Stimulated activated CD4-positive, alpha-beta T cell treated with anti-CD3 and anti-CD28 coated beads, Interleukin-4, amount 100 ng/mL, for 24 hours (primary cell): ENCODE results near the gene STK32C.
"Not testable (repeated sequence)": the region's sequence is repeated elsewhere in the genome, so short reads cannot be mapped to it uniquely, and the experiment has no call there.

ENCODE experiments used
- DNase-seq: peaks from one replicate; pipeline ENCODE4 v3.0.0-alpha.2; 2020

STK32C gene

DNA sequence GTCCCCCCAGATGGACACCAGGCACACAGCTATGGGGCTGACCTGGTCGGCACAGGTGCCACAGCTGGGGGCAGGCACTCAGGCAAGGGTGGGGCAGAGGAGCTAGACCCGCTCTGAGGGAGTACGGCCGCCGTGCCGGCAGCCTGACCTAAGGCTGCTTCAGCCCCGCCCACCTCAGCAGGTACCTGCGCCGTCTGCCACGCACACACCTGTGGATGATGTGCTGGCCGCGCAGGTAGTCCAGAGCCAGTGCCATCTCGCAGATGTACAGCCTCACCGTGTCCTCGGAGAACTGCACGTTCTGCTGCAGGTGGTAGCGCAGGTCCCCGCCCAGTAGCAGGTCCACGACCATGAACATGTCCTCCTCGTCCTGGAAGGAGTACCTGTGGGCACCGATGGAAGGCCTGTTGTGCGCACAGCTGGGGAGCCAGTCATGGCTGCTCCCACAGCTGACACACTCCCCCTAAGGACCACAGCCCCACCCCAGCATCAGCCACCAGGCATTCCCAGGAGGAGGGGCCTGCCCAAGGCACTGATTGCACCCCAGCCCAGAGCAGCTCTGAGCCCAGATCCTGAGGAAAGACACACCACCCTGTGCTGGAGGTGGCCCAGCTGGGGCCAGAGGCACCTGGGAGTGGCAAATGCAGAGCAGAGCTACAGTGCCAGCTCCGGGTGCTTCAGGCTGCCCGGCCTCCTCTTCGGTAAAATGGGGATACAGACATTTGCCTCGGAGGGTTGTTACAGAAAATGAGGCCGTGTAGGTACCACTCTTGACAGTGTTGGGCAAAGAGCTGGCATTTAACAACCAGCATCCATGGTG is 81.0 kb downstream of the STK32C start:
- no peak for DNase-seq

DNA sequence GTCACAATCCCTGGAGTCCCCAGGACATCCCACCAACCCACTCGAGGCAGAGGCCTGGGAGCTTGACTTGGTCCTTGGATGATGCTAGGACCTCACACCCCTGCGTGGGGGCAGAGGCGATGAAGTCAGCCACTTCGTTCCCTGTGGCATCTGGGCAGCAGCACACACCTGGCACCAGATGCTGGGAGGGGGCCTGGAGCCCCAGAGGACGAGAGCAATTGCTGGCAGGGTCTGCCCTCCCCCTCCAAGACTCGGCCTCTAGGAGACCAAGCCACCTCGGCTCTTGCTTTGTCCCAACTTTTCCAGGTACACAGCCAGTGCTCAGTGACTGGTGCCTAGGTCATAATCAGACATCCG is 81.9 kb downstream of the STK32C start:
- no peak for DNase-seq

DNA sequence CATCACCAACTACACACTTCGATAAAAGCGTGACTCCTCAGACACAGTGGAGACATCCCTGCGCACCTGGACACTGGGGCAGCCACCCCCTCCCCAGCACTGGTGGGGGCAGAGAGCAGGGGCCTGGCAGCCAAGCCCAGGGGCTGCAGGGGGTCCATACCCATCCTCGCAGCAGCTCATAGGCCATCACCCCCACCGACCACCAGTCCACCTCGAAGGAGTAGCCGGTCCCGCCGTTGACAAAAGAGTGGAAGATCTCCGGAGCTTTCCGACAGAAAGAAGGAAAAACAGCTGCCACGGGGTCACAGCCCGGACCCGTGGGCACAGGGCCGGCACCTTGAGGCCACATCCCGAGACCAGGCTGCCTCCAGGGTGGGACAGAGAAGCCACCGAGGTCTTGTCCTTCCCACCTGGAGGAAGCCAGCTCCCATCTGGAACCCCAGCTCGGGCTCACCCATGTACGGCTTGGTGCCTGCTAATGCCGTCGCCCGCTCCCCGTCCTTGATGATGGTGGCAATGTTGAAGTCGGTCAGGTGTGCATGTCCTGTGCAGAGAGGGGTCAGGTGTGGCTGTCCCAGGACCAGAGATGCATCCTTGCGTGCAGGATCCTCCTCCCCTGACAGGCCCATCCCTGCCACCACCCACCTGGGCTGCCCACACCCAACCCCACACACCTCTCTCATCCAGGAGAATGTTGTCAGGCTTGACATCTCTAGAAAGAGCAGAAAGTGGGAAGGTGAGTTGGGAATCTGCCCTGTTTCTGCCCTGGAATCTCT is 82.5 kb downstream of the STK32C start:
- no peak for DNase-seq

DNA sequence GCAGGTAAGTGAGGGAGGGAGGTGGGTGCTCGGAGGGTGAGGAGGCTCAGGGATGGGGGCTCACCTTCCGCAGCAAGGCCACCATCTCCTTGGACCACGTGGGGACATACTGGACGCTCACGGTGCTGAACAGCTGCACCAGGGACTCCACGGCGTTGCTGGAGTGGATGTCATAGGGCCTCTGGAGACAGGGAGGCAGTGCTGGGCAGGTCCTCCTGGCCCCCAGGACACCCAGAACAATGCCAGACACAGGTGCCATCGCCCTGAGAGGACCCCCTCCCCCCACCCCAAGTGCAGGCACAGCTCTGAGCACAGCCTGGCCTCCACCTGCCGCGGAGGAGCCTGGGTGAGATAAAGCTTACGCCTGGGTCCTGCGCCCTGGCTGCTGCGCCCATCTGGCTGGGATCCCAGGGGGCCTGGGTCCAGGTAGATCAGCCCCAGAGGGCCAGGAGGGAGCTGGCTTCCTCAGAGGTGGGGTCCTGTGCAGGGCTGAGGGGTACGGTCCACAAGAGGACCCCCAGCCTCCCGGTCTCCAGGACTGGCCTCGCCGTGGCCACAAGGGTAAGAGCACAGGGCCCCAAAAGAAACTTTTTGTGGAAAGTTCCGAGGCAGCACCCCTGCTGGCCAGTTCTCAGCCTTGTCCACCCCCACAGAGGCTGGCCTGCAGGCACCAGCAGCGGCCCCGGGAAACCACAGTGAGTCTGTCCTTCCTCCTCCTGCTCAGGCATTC is 83.2 kb downstream of the STK32C start:
- no peak for DNase-seq

DNA sequence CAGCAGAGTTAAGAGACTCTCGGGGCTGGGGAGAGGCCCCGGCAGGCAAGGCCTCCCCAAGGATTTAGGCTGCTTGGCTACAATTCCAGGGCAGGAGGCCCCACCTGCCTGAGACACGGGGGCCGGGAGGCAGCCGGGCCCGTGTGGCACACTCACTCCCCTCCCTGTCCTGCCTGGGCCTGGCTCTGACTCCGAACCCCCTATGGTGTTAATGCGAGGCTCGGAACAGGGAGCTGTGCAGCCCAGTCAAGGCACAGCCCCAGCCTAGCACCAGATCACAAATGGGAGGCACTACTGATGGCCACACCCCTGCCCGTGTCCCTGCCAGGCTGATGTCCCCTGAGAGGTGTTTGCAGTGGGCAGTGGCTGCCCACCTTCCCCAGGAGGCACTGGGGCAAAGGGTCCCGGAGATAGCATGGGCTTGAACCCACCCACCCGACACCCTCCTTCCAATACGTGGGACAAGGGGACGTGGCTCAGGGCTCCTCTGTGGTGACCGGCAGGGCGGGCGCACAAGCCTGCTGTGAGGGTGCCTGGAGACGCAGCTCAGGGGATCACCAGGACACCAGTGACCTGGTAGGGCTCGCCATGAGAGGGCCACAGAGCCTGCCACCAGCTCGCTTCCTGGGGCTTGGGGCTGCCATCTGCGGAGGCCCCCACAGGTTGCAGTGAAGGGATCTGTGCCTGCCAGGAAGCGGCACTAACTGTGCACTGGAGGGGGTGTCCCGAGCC is 84.0 kb downstream of the STK32C start:
- DNase-seq = no peak

DNA sequence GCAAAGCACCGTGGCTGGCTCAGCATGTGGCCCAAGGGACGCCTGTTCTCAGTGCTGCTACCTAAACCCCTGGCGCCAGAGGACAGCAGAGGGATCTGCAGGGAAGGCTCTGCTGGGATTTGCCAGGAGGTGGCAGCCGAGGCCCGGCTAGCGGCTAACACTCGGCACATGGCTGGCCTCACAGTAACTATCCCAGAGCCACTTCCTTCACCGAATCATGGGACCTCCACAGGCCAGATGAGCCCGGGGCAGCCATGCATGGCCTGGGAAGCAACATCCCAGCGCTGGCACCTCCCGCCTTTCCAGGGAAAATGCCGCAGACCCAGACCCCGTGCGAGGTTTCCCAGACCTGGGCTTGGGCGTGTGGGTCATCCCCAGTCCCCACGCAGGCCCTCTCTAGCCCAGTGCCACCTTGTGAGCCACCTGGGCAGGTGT is 84.6 kb downstream of the STK32C start:
- DNase-seq = peak; percentile 70

DNA sequence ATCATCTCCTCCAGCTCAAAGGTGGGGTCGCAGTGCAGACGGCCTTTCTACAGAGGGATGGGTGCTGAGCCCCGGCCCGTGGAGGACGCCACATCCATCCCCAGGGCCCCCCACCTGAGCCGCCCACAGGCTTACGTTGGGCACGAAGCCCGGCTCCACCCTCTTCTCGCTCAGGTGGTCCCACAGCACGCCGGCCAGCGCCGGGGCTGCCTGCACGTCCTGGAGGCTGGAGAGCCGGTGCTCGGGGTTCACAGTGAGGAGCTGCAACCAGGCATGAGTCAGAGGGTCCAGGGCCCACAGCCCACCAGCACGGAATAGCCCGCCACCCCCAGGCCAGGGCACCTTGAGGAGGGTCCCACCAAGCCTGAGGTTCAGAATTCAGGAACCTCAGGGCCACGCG is 85.0 kb downstream of the STK32C start:
- DNase-seq = no peak

DNA sequence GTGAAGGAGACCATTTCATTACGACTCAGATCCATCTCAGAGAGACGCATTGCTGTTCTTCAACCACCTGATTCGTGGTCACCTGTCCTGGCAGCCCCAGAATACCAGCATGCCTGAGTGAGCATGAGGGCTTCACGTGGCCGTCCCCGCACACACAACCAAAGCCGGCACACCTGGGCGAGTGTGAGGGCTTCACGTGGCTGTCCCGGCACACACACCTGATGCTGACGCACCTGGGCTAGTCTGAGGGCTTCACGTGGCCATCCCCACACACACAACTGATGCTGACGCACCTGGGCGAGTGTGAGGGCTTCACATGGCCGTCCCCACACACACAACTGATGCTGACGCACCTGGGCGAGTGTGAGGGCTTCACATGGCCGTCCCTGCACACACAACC is 86.8 kb downstream of the STK32C start:
- not testable (repeated sequence) for DNase-seq

DNA sequence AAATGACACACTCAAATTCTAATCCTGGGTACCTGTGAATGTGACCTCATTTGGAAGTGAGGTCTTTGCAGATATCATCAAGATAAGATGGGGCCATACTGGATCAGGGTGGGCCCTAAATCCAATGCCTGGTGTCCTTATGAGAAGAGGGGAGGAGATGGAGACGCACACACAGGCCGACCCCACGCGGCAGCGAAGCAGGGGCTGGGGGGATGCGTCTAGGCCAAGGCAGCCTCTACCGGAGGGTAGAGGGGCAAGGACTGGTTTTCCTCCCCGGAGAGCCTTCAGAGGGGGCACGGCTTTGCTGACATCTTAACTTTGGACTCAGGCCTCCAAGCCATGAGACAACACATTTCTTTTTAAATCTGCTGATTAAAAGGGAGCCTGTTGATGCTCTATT is 87.7 kb downstream of the STK32C start:
- no peak for DNase-seq

DNA sequence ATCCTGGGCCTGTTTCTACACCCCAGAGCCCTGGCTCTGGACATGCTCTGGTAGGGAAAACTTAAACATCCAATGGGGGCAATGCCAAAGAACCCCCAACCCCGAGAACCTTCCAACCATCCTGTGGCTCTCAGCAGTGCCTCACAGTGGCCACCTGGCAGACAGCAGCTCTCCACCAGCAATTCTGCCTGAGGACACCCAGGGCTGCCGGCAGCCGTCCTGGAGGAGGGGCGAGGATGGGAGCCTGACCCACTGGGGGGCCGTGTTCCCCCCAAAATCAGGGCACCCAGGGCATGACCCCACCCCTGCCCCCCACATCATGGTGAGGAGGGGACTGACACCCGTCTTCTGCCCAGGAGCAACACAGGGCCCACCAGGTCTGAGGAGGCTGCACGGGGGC is 88.3 kb downstream of the STK32C start:
- DNase-seq = no peak

DNA sequence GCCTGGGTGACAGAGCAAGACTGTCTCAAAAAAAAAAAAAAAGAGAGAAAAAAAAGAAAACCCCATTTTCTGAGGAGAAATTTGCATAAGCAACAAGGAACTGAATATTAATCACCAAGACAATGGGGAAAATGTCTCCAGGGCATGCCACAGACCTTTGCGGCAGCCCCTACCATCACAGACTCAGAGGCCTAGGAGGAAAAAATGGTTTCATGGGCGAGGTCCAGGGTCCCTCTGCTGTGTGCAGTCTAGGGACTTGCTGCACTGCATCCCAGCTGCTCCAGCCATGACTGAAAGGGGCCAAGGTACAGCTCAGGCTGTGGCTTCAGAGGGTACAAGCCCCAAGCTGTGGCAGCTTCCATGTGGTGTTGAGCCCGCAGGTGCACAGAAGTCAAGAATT is 91.3 kb downstream of the STK32C start:
- not testable (repeated sequence) for DNase-seq

DNA sequence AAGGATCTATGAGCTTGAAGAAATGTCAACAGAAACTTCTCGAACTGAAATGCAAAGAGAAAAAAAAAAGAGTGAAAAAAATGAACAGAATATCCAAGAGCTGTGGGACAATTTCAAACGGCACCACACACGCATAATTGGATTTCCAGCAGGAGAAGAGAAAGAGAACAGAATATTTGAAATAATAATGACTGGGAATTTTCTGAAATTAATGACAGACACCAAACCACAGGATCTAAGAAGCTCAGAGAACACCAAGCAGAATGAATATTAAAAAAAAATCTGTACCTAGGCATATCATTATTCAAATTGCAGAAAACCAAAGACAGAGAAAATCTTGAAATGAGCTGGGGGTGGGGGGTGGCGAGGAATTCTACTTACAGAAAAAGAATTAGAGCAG is 93.8 kb downstream of the STK32C start:
- no peak for DNase-seq

DNA sequence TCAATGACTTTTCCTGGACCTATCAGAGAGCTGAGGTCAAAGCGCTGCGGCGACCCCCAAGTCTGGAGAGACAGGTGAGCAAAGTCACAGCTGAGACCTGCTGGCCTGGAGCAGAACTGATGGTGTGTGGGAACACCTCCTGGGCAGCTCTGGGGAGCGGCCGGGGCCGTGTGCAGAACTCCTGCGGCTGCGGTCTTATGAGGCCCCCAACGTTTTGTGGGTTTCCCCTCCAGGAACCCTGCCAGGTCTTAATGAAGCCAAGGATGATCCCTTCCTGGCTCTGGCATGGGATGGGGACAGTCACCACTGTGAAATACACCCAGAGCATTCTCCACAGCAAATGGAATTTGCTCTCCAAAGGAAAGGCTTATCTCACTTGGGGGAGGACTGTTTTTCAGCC is 94.9 kb downstream of the STK32C start:
- DNase-seq = no peak

DNA sequence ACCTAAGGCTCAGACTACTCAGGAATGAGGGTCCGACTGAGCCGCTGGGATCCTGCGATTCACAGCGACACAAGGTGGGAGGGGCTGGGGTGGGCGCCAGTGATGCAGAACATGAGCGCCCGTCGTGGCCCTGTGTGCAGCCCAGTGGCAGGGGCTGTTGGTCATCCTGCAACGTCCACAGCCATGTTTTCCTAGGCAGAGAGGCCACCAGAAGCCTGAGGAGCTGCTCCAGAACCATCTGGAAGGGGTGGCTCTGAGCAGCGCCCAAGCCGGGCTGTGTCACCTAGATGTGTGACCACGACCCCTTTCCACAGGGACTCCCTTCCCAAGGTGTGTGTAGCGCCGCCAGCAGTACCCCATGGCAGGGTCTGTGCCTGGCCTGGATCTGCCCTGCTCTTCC is 96.5 kb downstream of the STK32C start:
- DNase-seq = no peak

DNA sequence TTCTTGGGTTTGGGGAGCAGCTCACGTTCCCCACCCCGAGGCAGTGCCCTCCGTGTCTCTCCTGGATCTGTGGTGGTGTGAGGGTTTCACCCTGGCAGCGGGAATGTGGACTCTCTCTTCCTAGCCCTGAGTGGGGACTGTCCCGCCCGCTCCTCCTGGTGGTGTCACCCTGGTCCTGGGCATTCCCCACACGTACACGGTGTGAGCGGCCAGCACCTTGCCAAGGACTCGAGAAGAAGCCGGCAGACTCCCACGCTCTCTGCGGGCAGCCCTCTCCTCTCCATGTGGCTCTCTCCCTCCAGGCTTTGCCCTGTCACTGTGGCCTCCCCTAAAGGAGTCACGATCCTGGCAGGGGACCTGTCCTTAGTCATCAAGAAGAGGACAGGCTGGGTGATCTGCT is 97.0 kb downstream of the STK32C start:
- DNase-seq = no peak

DNA sequence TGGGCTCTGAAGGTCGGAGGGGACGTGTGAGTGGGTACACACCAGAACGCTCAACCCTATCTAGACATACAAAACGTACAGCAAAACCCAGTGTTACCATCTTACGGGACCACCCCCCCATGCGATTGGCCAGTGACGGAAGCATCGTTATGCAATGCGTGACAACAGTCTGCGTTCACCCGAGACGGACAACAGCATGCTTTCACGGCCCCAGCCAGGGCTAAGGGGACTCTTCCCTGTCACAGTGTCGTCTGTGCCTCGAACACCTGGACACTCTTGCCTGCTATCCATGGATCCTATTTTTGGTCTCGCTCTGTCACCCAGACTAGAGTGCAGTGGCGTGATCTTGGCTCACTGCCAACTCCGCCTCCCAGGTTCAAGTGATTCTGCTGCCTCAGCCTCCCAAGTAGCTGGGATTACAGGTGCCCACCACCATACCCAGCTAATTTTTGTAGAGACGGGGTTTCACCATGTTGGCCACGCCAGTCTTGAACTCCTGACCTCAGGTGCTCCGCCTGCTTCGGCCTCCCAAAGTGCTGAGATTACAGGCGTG is 97.7 kb downstream of the STK32C start:
- DNase-seq = no peak

DNA sequence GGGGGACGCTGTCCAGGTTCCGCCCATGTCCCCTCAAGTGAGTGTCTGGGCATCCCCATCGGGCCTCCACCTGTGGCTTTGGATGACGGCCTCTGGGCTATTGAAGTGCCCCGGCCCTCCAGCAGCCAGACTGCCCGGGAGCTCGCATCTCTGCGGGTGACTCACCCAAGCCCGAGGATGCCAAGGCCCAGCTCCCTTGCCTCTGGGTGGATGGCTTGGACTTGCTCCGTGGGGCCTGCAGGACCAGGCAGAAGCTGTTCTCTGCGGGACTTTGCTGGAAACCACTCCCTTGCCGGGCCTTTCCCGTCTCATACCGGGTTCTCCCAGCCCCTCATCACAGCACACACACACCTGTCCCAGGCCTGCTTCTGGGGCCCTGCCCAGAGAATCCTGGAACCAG is 98.6 kb downstream of the STK32C start:
- no peak for DNase-seq

DNA sequence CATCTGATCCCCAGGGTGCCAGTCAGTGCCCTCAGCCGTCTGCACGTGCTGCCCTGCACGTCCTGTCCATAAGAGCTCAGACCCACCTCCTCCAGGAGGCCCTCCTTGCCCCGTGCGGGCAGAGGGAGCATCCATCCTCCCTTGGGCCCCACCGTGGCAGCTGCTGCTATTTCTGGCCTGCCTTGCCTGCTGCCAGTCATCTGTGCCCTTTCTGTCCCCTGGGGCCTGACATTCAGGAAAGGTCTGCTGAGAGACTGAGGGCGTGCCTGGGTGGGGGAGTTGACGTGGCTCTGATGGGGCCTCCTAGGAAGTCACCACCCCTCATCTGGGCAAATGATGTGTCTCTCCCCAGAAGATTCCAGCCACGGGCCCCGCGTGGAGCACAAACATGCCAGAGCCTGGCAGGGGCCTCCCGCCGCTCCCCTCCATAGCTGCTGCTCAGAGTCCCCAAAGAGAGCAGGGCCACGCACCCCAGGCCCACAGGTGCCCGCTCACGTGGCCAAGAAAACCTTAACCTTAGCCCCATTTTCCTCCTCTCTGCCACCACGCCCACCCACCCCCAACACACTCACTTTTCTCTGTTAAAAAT is 99.2 kb downstream of the STK32C start:
- DNase-seq = no peak

DNA sequence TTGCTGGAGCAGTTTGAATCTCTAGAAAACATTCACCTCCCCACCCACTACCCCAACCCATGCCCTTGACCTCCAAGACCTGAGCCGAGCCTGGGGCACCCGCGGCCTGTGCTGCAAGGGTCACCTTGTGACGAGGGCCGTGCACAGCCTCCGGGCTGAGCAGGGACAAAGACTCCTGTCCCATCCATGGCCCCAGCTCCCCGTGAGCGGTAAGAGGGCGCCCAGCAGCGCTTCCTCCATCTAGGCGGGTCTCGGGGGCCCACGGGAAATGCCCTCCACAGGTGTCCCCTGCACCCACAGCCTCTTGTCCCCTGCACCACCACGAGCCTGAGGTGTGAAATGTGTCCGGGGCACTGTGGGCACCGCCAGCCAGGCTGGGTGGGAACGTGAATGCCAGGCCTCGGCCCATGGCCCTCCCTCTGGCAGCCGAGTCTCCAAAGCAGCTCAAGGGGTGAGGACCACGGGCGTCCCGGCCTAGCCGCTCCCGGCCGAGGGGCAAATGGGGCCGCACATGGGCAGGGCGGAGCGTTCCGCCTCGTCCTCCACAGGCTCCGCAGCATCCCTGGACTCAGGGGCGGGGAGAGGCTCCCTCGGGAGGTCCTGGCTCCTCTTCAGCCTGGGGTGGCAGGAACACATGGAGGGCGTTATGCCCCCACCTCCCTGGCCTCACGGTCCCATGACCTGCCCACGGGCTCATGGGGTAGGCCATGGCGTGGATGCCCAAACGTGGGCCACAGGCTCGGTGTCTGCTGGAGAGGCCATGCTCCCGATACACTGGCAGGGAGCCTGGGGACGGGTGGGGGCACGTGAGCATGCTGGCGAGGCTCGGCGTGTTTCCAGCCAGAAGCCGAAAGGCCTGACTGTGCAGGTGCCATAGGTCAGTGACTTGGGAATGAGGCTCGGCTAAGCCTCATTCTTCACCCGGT is 100.0 kb downstream of the STK32C start:
- no peak for DNase-seq

DNA sequence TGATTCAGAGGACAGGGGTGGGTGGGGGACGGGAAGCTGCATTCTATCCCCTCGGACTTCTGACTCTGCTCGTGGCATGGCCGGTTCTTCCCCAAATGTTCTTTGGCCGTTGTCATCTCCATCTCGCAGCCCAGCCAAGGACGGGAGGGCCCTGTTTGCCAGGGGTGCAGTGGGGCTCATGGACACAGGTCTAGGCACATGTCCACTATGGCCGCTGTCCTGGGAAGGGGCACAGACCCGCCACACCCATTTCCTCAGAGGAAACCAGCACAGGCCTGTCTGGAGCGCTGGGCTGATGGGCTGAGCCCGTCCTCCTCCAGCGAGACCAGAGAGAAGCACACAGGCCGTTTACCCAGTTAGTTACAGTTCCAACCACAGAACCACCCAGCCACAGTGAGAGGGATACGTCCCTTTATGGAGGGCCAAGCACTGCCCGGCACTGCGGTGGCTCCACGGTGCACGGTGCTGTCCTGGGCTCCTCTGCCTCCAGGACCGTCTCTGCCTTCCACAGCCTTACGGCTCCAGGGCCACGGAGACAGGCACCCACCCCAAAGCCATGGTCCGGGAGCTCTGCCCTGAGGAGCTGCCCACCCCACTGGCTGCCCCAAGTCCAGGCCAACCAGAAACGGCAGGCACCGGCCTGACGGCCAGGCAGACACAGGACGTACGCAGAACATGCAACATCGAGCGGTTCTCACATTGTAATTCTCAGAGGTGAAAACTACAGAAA is 100.8 kb downstream of the STK32C start:
- no peak for DNase-seq

DNA sequence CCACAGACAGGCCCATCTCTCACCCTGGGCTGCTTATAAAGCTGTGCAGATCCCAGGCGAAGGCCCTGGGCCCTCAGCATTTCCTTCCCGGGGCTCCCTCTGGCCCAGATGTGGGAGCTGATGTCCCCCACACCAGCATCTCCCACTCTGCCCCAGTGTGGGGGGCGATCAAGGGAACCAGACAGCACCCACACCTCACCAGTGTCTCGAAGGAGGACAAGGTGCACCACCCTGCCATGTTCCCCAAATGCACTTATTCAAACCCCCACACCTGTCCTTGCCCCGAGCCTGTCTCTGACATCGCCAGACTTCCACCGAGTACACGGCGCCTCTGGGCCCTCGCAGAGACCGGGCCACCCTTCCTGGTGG is 101.4 kb downstream of the STK32C start:
- no peak for DNase-seq
